Measurements from ENCODE around the gene ZBTB20.

Gene ZBTB20

DNA sequence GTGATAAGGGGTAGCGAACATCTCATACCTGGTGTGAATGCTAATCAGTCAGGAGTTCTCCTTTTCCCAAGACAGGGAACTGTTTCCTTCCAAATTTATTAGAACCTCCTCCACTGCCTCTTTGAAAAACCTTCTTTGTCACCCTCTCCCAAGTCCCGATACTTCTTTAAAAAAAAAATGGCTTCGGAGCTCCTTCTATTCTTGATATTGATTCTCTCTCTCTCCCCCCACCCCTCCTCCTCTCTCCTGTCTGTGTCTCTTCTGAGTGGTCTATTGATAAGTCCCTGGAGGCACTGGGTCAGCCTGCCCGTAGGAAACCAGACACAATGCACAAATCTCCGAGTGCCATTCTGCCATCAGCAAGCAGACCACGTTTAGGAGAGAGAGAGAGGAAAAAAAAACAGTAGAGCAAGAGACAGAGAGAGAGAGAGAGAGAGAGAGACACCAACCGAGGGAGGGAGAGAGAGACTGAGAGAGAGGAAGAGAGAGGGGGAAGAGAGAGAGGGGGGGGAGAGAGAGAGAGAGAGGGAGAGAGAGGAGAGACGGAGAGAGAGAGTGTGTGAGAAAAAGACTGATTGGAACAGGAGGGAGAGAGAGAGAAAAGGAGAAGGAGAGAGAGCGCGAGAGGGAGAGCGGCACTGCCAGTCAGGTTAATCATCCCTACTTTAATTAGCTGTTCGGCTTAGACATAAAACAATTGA is 692.4 kb downstream of the ZBTB20 start:
- peak; percentile 2 for DNase-seq
- in situ Hi-C loops (cut with MboI; ENCODE audit: low pct_unique_long_range_greater_than_20kb, low sequenced_read_pairs), result no loop called here

DNA sequence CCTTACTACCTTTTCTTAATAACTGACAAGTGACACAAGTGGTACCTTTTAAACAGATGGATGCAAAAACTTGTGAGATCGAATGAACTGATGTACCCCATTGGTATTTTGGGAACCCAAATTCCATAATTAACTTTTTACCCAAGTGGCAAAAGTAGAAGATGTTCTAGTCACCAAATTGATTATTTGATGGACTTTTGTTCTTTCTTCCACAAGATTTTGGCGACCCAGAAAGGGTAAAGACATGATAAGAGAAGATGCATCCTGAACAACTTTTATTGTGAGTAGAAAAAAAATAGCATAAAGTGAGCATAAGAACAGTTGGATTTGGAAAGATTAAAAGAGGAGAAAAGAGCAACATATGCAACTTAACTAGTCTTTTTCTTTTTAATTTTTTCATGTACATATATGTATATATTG is 693.7 kb downstream of the ZBTB20 start:
- in situ Hi-C loops (cut with MboI; ENCODE audit: low pct_unique_long_range_greater_than_20kb, low sequenced_read_pairs), result no loop called here

GRCh38 chr3:114452937-114453336 is 694.2 kb downstream of the ZBTB20 start:
- DNase-seq, result no peak
- in situ Hi-C loops (cut with MboI; ENCODE audit: low pct_unique_long_range_greater_than_20kb, low sequenced_read_pairs), result no loop called here

More for the DNA sequence above, 693.7 kb downstream of the ZBTB20 start:
- DNase-seq, result no peak

DNA sequence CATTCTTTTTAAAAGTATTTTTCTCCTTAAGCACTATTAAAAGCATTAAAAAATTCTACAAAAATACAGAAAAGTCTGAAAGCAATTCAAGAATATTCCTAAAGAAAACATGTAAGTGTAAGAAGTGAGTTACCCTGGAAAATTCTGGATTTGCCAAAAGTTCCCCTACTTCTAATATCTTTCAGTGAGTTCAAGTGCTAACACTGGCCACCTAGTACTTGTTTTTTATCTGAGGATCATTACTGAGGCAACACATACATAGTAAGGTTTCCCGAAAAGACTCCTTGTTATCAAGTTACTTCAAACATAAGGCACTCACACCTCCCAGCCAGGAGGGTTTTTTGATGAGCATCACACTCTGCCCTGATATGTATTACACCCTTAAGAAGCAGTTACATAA is 694.8 kb downstream of the ZBTB20 start:
- DNase-seq, result no peak
- in situ Hi-C loops (cut with MboI; ENCODE audit: low pct_unique_long_range_greater_than_20kb, low sequenced_read_pairs), result no loop called here

DNA sequence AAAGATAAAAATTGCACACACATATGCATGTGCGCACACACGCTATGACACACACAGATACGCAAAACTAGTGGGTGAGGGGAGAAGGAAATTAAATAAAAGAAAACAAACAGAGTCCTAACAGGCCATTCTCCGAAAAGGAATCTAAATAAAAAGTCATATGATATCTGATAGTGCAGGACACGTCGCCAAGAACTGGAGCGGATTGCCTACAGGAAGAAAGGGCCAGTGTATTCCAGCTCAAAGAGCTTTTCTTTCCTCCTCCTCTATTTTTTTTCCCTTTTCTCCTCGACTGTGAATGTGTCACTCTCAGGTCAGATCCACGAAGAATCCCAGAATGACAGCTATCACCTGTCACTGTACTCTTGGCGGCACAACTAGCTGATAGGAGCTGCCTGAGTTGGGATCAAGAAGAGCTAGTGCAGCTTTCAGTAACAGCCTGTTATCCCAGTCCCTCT is 695.5 kb downstream of the ZBTB20 start:
- DNase-seq, result no peak
- in situ Hi-C loops (cut with MboI; ENCODE audit: low pct_unique_long_range_greater_than_20kb, low sequenced_read_pairs), result no loop called here

- no peak for DNase-seq
- in situ Hi-C loops (cut with MboI; ENCODE audit: low pct_unique_long_range_greater_than_20kb, low sequenced_read_pairs), result no loop called here
These were observed 696.0 kb downstream of the ZBTB20 start for GRCh38 chr3:114451051-114451451.

- DNase-seq, result no peak
- in situ Hi-C loops (cut with MboI; ENCODE audit: low pct_unique_long_range_greater_than_20kb, low sequenced_read_pairs), result no loop called here
These were observed 697.0 kb downstream of the ZBTB20 start for GRCh38 chr3:114450008-114450596.

- no peak for DNase-seq
- in situ Hi-C loops (cut with MboI; ENCODE audit: low pct_unique_long_range_greater_than_20kb, low sequenced_read_pairs), result no loop called here
These were observed 697.6 kb downstream of the ZBTB20 start for GRCh38 chr3:114449271-114450007.

DNA sequence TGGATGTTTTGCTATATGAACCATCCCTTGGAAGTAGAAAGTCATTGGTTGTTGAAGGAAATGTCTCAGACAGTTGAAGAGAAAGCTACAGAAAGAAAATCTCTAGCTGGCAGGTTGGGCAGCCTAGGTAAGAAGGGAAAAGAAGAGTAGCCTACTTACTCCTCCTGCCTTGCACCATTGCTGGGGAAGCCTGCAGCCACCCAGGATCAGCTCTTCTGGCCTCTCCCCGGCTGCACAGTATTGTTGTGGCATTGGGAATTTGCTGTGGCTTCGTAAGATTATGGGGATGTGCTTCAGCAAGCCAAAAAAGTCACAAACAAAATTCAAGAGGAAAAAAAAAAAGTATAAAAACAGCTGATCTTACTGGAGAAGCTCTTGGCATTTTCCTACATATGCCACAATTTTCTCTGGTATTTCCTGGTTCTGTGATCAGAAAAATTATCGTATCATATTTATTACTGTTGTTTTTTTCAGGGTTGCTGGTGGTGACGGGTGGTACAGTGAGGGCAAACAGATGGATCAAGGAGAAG is 699.1 kb downstream of the ZBTB20 start:
- DNase-seq, result no peak
- in situ Hi-C loops (cut with MboI; ENCODE audit: low pct_unique_long_range_greater_than_20kb, low sequenced_read_pairs), result no loop called here

- no peak for DNase-seq
- in situ Hi-C loops (cut with MboI; ENCODE audit: low pct_unique_long_range_greater_than_20kb, low sequenced_read_pairs), result no loop called here
These were observed 699.5 kb downstream of the ZBTB20 start for GRCh38 chr3:114447545-114447944.

DNA sequence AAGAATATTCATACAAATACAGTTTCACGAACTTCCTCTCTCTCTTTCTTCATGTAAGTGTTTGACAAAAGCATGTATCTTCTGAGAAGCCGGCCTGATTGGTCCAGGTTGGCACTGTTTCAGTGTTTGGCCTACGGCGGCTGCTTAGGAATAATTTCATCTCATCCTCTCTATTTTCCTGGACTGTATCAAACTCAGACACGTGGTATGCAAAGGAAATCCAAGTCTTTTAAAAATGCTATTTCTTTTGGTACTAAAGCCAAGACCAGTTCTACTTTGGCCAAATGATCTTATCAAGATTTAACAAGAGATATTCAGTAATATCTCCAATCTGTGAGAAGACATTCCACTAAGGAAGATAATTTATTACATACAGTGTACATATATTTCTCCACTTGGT is 700.5 kb downstream of the ZBTB20 start:
- no peak for DNase-seq
- in situ Hi-C loops (cut with MboI; ENCODE audit: low pct_unique_long_range_greater_than_20kb, low sequenced_read_pairs), result no loop called here

DNA sequence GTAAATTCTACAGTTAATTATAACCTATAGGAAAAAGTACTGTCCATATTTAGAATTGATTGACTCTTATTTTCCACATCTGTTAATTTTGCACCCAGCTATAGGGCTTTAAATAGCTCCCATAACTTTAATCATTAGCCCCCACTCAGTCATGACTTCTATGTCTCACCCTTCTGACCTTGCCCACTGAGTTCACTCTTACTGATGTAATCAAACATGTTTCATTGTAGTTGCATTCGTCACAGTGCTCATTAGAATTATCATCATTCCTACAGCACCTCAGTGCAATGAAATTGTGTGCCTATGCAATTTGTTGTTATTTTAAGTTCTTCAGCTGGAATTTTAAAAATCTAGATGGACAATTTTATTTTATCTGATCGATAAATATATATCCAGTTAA is 701.9 kb downstream of the ZBTB20 start:
- in situ Hi-C loops (cut with MboI; ENCODE audit: low pct_unique_long_range_greater_than_20kb, low sequenced_read_pairs), result no loop called here

DNA sequence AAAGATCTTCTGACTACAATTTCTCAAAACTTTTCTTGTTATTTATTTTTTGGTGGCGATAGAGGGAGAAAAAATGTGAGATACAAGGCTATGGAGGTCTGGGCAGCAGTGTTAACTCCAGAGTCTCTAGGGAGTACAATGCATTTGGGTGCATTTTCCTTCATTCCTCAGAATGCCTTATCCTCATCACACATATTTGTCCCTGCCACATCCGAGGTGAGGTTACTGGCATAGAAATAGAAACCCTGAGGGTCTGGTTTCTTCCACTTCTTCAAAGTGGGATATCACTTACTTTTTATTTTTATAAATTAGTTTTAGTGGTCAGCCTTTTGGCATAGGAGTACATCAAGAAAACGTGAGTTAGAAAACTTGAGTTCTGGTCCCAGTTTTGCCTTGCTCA is 702.9 kb downstream of the ZBTB20 start:
- in situ Hi-C loops (cut with MboI; ENCODE audit: low pct_unique_long_range_greater_than_20kb, low sequenced_read_pairs), result no loop called here
- DNase-seq, result no peak

More for the DNA sequence above, 701.9 kb downstream of the ZBTB20 start:
- DNase-seq, result no peak

DNA sequence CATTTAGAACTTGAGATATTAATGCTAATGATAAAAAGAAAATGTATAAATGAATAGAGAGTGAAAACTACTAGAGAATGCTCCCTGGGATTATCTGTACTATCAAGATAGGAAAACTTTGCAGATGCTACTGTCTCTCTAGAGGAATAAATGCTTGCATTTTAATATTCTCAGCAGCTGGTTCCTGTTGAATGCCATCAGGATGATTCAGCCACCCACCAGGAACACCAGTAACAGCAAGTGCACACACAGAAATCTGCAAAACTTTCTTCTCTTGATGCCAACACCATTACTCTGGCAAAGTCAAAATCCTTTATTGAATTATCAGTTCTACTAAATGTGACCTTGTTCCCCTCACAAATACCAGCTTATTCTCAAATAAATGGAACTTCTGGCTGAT is 704.8 kb downstream of the ZBTB20 start:
- in situ Hi-C loops (cut with MboI; ENCODE audit: low pct_unique_long_range_greater_than_20kb, low sequenced_read_pairs), result no loop called here
- DNase-seq, result no peak

- no peak for DNase-seq
- in situ Hi-C loops (cut with MboI; ENCODE audit: low pct_unique_long_range_greater_than_20kb, low sequenced_read_pairs), result no loop called here
These were observed 705.7 kb downstream of the ZBTB20 start for GRCh38 chr3:114441386-114441785.

GRCh38 chr3:114440700-114441099 is 706.4 kb downstream of the ZBTB20 start:
- in situ Hi-C loops (cut with MboI; ENCODE audit: low pct_unique_long_range_greater_than_20kb, low sequenced_read_pairs), result no loop called here
- DNase-seq, result no peak

- in situ Hi-C loops (cut with MboI; ENCODE audit: low pct_unique_long_range_greater_than_20kb, low sequenced_read_pairs), result no loop called here
- no peak for DNase-seq
These were observed 707.8 kb downstream of the ZBTB20 start for GRCh38 chr3:114439284-114439683.

GRCh38 chr3:114437897-114438296 is 709.2 kb downstream of the ZBTB20 start:
- in situ Hi-C loops (cut with MboI; ENCODE audit: low pct_unique_long_range_greater_than_20kb, low sequenced_read_pairs), result no loop called here
- no peak for DNase-seq

DNA sequence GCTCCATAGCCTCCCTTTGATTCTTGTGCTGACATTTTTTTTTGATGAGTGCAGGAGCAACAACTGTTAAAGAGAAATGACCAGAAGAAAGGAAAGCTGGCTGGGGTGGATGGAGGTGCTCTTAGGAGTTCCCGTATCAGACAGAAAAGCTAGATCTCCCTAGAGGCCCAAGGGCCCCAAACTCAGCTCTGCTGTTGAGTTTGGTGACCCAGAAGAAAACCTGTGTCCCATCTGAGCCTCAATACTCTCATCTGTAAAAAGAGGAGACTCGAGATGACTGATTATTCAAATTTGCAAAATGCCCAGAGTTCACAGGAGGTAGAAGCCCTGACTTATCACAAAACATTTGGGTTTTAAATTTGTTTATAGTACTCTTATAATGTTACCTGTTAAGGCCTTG is 710.9 kb downstream of the ZBTB20 start:
- DNase-seq, result no peak
- in situ Hi-C loops (cut with MboI; ENCODE audit: low pct_unique_long_range_greater_than_20kb, low sequenced_read_pairs), result no loop called here
